Mucosa of descending colon (tissue), 3 donors: ENCODE results near the gene CADPS2. TPM values are rescaled to one million over a fixed set of nuclear protein-coding genes. Genes with fewer than 3 reads are reported as not detected.
"Not testable (repeated sequence)": the region's sequence is repeated elsewhere in the genome, so short reads cannot be mapped to it uniquely, and the experiment has no call there.

Experiments used
- ATAC-seq: fragments of 200-7000 bp; cut with Tn5 transposase; one replicate; pipeline ENCODE4 v1.9.1; 2020; ENCODE audit warnings: mild to moderate bottlenecking, moderate library complexity
- DNase-seq, 3 donors: peaks; one replicate each; pipeline ENCODE4 v3.0.0-alpha.2; 2020
- H3K36me3 ChIP-seq: fragments of 200-600 bp; one replicate; pipeline ENCODE4 v1.8.0; 2021; ENCODE audit warnings: low read depth, mild to moderate bottlenecking
- H3K4me1 ChIP-seq: fragments of 200-600 bp; one replicate; pipeline ENCODE4 v1.8.0; 2021; ENCODE audit warnings: low read depth, mild to moderate bottlenecking
- H3K4me3 ChIP-seq: fragments of 200-600 bp; one replicate; pipeline ENCODE4 v1.8.0; 2021; ENCODE audit warnings: mild to moderate bottlenecking
- H3K9me3 ChIP-seq: fragments of 200-600 bp; one replicate; pipeline ENCODE4 v1.8.0; 2021; ENCODE audit warnings: mild to moderate bottlenecking
- intact Hi-C, 2 donors: fragments of 100-400 bp; cut with DNase I in 1 of 2; cut with micrococcal nuclease in 1 of 2; formaldehyde crosslinking; loops; one replicate each; pipeline versions ENCODE4 v1.11.0 to v1.11.1; 2022; cut with DNase I, micrococcal nuclease
- total RNA-seq, 3 donors: library from RNA; stranded (reverse); fragmentation: NEBNext Ultra II Directional in 2 of 3; extraction: Animal tissue kit (Norgen Biotek cat#: 25700) in 2 of 3; gene quantifications; one replicate each; pipeline versions ENCODE4 v1.2.1 to v1.2.4, GENCODE V29; 2021 to 2023
- TF ChIP-seq, protein P1 (sequence below): fragments of 200-600 bp; IDR thresholded peaks from one replicate; pipeline ENCODE4 v1.8.0; 2022; ENCODE audit warnings: antibody characterized with exemption, mild to moderate bottlenecking
- donor health status: DM: no; HTN: no; CAD: no; lungs with moderate emphysema.
- donor health status: DM: no; HTN: no; CAD: no.
- donor health status: DM: no; HTN: yes; CAD: no.

The CADPS2 gene
- total RNA-seq, 3 donors from 2014 or later, result 11.3 to 12.7 (median 11.7) TPM

DNA sequence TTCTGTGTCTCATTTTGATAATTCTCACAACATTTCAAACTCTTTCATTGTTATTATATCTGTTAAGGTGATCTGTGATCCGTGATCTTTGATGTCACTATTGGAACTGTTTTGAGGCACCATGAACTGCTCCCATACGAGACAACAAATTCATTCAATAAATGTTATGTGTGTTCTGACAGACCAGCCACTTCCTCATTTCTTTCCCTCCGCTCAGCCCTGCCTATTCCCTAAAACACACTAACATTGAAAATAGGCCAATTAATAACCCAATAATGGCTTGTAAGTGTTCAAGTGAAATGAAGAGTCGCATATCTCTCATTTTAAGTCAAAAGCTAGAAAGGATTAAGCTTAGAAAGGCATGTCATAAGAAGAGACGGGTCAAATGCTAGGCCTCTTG lies 232.6 kb downstream of the CADPS2 start:
- no peak for ATAC-seq
- Histone ChIP-seq H3K4me1 (no peaks in the 10 kb centered on the region), H3K9me3 (peaks cover 2% of the 10 kb centered on the region), H3K4me3 (no peak overlapping the region), H3K36me3 (no peaks in the 10 kb centered on the region)
- intact Hi-C loops, result no loop called here
- TF ChIP-seq, protein P1, sequence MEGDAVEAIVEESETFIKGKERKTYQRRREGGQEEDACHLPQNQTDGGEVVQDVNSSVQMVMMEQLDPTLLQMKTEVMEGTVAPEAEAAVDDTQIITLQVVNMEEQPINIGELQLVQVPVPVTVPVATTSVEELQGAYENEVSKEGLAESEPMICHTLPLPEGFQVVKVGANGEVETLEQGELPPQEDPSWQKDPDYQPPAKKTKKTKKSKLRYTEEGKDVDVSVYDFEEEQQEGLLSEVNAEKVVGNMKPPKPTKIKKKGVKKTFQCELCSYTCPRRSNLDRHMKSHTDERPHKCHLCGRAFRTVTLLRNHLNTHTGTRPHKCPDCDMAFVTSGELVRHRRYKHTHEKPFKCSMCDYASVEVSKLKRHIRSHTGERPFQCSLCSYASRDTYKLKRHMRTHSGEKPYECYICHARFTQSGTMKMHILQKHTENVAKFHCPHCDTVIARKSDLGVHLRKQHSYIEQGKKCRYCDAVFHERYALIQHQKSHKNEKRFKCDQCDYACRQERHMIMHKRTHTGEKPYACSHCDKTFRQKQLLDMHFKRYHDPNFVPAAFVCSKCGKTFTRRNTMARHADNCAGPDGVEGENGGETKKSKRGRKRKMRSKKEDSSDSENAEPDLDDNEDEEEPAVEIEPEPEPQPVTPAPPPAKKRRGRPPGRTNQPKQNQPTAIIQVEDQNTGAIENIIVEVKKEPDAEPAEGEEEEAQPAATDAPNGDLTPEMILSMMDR, result no peak
- DNase-seq, result no peak

DNA sequence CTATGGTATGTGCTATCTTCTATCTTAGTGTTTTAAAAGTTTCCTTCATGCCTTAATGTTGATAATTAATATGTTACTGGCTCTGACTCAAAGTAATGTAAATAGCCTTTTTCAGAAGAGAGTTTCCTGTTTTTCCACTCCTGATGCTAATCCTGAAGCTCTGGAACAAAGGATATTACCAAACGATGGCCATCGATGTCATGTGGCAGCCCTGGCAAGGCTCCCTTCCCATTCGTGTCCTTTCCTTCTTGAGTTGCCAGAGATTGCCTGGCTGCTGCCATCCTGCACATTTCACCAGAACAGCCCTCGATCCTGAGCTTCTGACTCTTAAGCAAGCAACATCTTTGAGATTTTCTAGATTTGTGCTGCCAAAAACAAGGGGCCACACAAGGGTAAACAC lies 233.4 kb downstream of the CADPS2 start:
- no peaks in the 10 kb centered on the region for H3K4me1 ChIP-seq
- no peaks in the 10 kb centered on the region for H3K36me3 ChIP-seq
- ATAC-seq (no peak), DNase-seq (no peak)
- no peak overlapping the region for H3K4me3 ChIP-seq
- intact Hi-C loops, result no loop called here
- TF ChIP-seq, protein P1, result no peak
- H3K9me3 ChIP-seq, result peaks cover 2% of the 10 kb centered on the region

DNA sequence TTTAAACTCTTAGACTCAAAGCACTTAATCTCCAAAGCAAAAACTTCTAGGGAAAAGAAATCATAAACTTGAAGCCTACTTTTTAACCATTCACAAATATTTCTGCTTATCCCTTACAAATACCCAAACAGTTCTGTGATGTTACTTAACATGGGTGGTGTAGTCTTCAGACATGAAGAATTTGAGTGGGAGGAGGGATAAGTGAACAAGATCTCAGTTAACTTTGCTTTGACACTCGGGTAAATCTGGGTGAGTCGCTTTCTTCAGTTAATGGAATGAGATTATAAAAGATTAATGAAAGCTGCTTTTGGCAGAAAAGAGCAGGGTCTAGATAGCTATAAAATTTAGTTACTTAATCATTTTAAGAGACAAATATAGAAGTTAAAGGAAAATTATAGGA lies 234.8 kb downstream of the CADPS2 start:
- intact Hi-C loops, result no loop called here
- ATAC-seq (no peak), DNase-seq (no peak)
- TF ChIP-seq, protein P1, result no peak
- Histone ChIP-seq H3K4me1 (no peaks in the 10 kb centered on the region), H3K9me3 (peaks cover 1% of the 10 kb centered on the region), H3K4me3 (no peak overlapping the region), H3K36me3 (no peaks in the 10 kb centered on the region)

DNA sequence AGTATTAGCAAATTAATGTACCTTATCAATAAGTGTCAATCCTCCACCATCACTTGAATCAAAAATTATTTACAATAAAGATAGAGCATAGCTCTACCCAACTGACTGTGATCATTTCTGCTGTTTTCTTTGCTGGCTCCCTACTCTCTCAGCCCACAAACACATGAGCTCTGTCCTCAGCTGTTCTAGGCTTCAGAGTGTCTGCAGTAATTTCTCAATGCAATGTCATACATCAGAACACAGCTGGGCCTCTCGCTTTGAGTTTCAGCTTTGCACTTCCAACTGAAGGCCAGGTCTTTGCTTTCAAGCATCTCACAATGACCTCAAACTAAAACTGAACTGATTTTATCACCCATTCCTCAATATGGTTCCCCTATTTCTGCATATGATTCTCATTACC lies 243.0 kb downstream of the CADPS2 start:
- TF ChIP-seq, protein P1, result no peak
- Histone ChIP-seq H3K4me1 (no peaks in the 10 kb centered on the region), H3K9me3 (no peaks in the 10 kb centered on the region), H3K36me3 (no peaks in the 10 kb centered on the region), H3K4me3 (no peak overlapping the region)
- intact Hi-C loops, result no loop called here
- DNase-seq (no peak), ATAC-seq (no peak)

DNA sequence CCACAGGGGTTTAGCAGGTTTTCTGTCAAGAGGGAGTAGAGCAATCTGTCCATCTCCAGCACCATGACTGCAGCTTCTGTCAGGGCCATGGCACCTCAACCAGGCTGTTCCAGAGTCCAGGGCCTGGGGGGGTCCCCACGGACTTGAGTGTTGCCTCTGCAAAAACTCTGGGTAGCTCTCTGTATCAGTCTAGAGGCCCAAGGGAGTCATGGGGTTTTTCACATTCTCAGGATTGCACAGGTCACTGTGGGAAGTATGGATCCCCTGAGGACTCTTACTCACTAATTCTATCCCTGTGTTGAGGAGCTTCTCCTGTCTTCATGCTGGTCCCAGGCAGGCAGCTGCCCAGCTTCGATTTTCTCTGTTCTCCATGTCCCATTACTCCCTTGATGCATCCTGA lies 247.8 kb downstream of the CADPS2 start:
- no peaks in the 10 kb centered on the region for H3K36me3 ChIP-seq
- H3K4me3 ChIP-seq, result no peak overlapping the region
- H3K9me3 ChIP-seq, result no peaks in the 10 kb centered on the region
- DNase-seq (no peak), ATAC-seq (no peak)
- intact Hi-C loops, result no loop called here
- TF ChIP-seq, protein P1, result no peak
- H3K4me1 ChIP-seq, result no peaks in the 10 kb centered on the region

DNA sequence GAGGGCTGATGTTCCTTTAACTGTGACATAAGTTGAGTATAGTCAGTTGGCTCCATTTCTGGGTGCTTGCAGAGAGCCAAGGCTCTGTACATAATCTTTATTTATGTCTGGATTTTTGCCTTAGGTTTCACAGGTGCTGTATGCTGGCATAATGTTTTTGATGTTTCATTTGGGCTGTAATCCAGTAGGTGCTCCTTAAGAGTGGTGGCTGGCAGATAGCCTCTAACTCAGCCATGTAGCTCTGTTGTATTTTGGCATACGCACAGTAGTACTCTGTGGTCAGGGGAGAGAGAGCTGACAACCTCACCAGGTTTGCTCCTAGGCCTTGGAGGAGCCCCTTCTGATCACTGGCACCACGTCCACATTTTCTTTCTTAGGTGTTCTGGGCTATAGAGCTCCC lies 248.5 kb downstream of the CADPS2 start:
- ATAC-seq (no peak), DNase-seq (no peak)
- intact Hi-C loops, result no loop called here
- no peaks in the 10 kb centered on the region for H3K36me3 ChIP-seq
- no peaks in the 10 kb centered on the region for H3K9me3 ChIP-seq
- H3K4me1 ChIP-seq, result no peaks in the 10 kb centered on the region
- TF ChIP-seq, protein P1, result no peak
- H3K4me3 ChIP-seq, result no peak overlapping the region

DNA sequence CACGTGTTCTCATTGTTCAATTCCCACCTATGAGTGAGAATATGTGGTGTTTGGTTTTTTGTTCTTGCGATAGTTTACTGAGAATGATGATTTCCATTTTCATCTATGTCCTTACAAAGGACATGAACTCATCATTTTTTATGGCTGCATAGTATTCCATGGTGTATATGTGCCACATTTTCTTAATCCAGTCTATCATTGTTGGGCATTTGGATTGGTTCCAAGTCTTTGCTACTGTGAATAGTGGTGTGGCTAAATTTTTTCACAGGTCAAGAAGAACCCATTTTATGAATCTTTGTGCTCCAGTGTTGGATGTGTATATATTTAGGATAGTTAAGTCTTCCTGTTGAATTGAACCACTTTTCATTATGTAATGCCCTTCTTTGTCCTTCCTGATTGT lies 250.8 kb downstream of the CADPS2 start:
- DNase-seq, H3K4me1 ChIP-seq, intact Hi-C loops, ATAC-seq, H3K36me3 ChIP-seq, H3K9me3 ChIP-seq, H3K4me3 ChIP-seq: not testable (repeated sequence)
